Uterus (tissue), 4 donors: ENCODE measurements around the gene ASPSCR1. TPM values are rescaled to one million over a fixed set of nuclear protein-coding genes. Genes with fewer than 3 reads are reported as not detected.

ENCODE experiments used
- DNase-seq, 2 donors: peaks; one replicate each; pipeline ENCODE4 v3.0.0-alpha.2; 2019 to 2020
- H3K27ac ChIP-seq, 2 donors: fragments of 200-600 bp; sonication (generic); 1 replicate in 1 of 2; 2 replicates in 1 of 2; pipeline ENCODE4 v1.5.1; 2016 to 2018
- H3K27me3 ChIP-seq, 2 donors: fragments of 200-600 bp; sonication (generic); one replicate each; pipeline ENCODE4 v1.5.1; 2018 to 2019; ENCODE audit warnings: control low read depth in 1 of 2
- H3K36me3 ChIP-seq, 2 donors: fragments of 200-600 bp; sonication (generic); one replicate each; pipeline ENCODE4 v1.5.1; 2019; ENCODE audit warnings: control low read depth in 1 of 2
- H3K4me1 ChIP-seq, 2 donors: fragments of 200-600 bp; sonication (generic); one replicate each; pipeline ENCODE4 v1.5.1; 2018 to 2019; ENCODE audit warnings: control low read depth in 1 of 2
- H3K4me3 ChIP-seq, 2 donors: fragments of 200-600 bp; sonication (generic); 1 replicate in 1 of 2; 2 replicates in 1 of 2; pipeline ENCODE4 v1.5.1; 2018 to 2019; ENCODE audit warnings: mild to moderate bottlenecking in 1 of 2
- H3K9me3 ChIP-seq, 2 donors: fragments of 200-600 bp; sonication (generic); one replicate each; pipeline ENCODE4 v1.5.1; 2019; ENCODE audit warnings: control low read depth in 1 of 2
- CTCF ChIP-seq, 4 experiments: fragments of 200-600 bp in 2 of 4; fragments of 450-650 bp in 2 of 4; sonication (generic) in 2 of 4; IDR thresholded peaks; one replicate each; pipeline ENCODE4 v1.5.1; 2016 to 2019; ENCODE audit warnings: antibody characterized with exemption in 4 of 4, mild to moderate bottlenecking in 2 of 4, moderate library complexity in 1 of 4
- POLR2A ChIP-seq, 2 donors: fragments of 450-650 bp; IDR thresholded peaks; one replicate each; pipeline ENCODE4 v1.6.1; 2016; ENCODE audit warnings: antibody characterized with exemption in 2 of 2, mild to moderate bottlenecking in 1 of 2, moderate library complexity in 1 of 2
- intact Hi-C: fragments of 100-400 bp; cut with DNase I; formaldehyde crosslinking; loops from one replicate; pipeline ENCODE4 v1.15.1; 2023; ENCODE audit warnings: low total_unique reads
- total RNA-seq, 4 donors: library from RNA; depleted of rRNA in 3 of 4; stranded (reverse); fragments of >200 nt in 3 of 4; gene quantifications; one replicate each; pipeline versions ENCODE4 v1.1.0 to v1.2.4, GENCODE V29; 2014 to 2023
- donor health status: DM: yes; HTN: yes; CAD: no.

The ASPSCR1 gene
- total RNA-seq, 4 donors from 2014 or later, result 3.5 to 34.2 (median 13.6) TPM

GRCh38 chr17:82022981-82023446, 45.6 kb downstream of the ASPSCR1 start, which contains the start of gene LRRC45:
Gene LRRC45, plus strand, starts transcription at chr17:82023305. Its CDS starts 339 bp downstream, at chr17:82023644.
- Histone ChIP-seq H3K27me3 (no peaks in the 10 kb centered on the region), H3K4me1 (peaks cover 0 to 20% of the 10 kb centered on the region in 2 donors), H3K36me3 (no peaks in the 10 kb centered on the region), H3K4me3 (peak within 1 kb of the TSS; percentile 67 to 88), H3K27ac (peak within 1 kb of the TSS in 1 of 2 donors; percentile 77), H3K9me3 (no peaks in the 10 kb centered on the region)
- peak; percentile 99 to 100 for DNase-seq
- intact Hi-C loops, result no loop called here
- TF ChIP-seq CTCF (IDR thresholded peaks at IDR 0.05) (no peak), POLR2A (IDR thresholded peaks at IDR 0.05) (no peak)

- peak overlapping the region in 1 of 2 donors; percentile 42 for H3K27ac ChIP-seq
- TF ChIP-seq CTCF (IDR thresholded peaks at IDR 0.05) (no peak), POLR2A (IDR thresholded peaks at IDR 0.05) (no peak)
- H3K9me3 ChIP-seq, result no peaks in the 10 kb centered on the region
- DNase-seq, result no peak
- intact Hi-C loops, result no loop called here
- no peaks in the 10 kb centered on the region for H3K36me3 ChIP-seq
- H3K4me3 ChIP-seq, result peak overlapping the region; percentile 66 to 74
- no peaks in the 10 kb centered on the region for H3K27me3 ChIP-seq
- peaks cover 0 to 20% of the 10 kb centered on the region in 2 donors for H3K4me1 ChIP-seq
These were observed 46.2 kb downstream of the ASPSCR1 start for GRCh38 chr17:82023447-82024241.

GRCh38 chr17:82024859-82025258, 47.4 kb downstream of the ASPSCR1 start:
- intact Hi-C loops, result no loop called here
- no peak for TF ChIP-seq CTCF (IDR thresholded peaks at IDR 0.05)
- no peak for TF ChIP-seq POLR2A (IDR thresholded peaks at IDR 0.05)
- no peaks in the 10 kb centered on the region for H3K36me3 ChIP-seq
- DNase-seq, result no peak
- no peaks in the 10 kb centered on the region for H3K9me3 ChIP-seq
- H3K27ac ChIP-seq, result no peak overlapping the region
- no peaks in the 10 kb centered on the region for H3K27me3 ChIP-seq
- no peak overlapping the region for H3K4me3 ChIP-seq
- H3K4me1 ChIP-seq, result peaks cover 0 to 20% of the 10 kb centered on the region in 2 donors

GRCh38 chr17:82025401-82026107, 48.1 kb downstream of the ASPSCR1 start:
- intact Hi-C loops, result no loop called here
- no peak for DNase-seq
- H3K4me1 ChIP-seq, result peaks cover 0 to 24% of the 10 kb centered on the region in 2 donors

More at GRCh38 chr17:82025401-82026107, 48.1 kb downstream of the ASPSCR1 start:
- no peaks in the 10 kb centered on the region for H3K9me3 ChIP-seq
- no peak overlapping the region for H3K4me3 ChIP-seq
- TF ChIP-seq CTCF (IDR thresholded peaks at IDR 0.05), result no peak
- no peak for TF ChIP-seq POLR2A (IDR thresholded peaks at IDR 0.05)
- H3K36me3 ChIP-seq, result no peaks in the 10 kb centered on the region
- no peak overlapping the region for H3K27ac ChIP-seq
- no peaks in the 10 kb centered on the region for H3K27me3 ChIP-seq
